OCI-LY3 (cell line): Measurements from ENCODE around the gene NOPCHAP1.
A peak's percentile ranks its signal among the peaks of the same experiment; 100 is the strongest.

Experiments
- H2AFZ ChIP-seq: fragments of 200-600, 300-600 bp; shearing (Covaris generic); 2 replicates; pipeline ENCODE4 v1.6.0; 2014; ENCODE audit warnings: antibody characterized with exemption, low read depth, low read length
- H3K27ac ChIP-seq: fragments of 200-600, 300-600 bp; sonication (generic); 2 replicates; pipeline ENCODE4 v1.5.1; 2014; ENCODE audit warnings: mild to moderate bottlenecking, low read length, moderate library complexity, mixed read lengths
- H3K27me3 ChIP-seq: fragments of 200-600, 300-600 bp; sonication (generic); 2 replicates; pipeline ENCODE4 v1.6.1; 2014; ENCODE audit warnings: low read depth, low read length, mixed read lengths
- H3K36me3 ChIP-seq: fragments of 200-600, 300-600 bp; sonication (generic); replicated peaks from 2 replicates; pipeline ENCODE3; 2014; ENCODE audit warnings: low read depth, low read length, mixed read lengths
- H3K4me1 ChIP-seq: fragments of 300-600, 200-600 bp; sonication (generic); 2 replicates; pipeline ENCODE4 v1.6.1; 2014; ENCODE audit warnings: low read length, mixed read lengths
- H3K4me2 ChIP-seq: fragments of 200-600, 300-600 bp; sonication (generic); 2 replicates; pipeline ENCODE4 v1.6.1; 2014; ENCODE audit warnings: low read length, mixed read lengths
- H3K4me3 ChIP-seq: fragments of 300-600, 200-600 bp; sonication (generic); 2 replicates; pipeline ENCODE4 v1.5.1; 2014; ENCODE audit warnings: antibody characterized with exemption, mild to moderate bottlenecking, low read length, moderate library complexity
- H3K79me2 ChIP-seq: fragments of 300-600, 200-600 bp; shearing (Covaris generic); 2 replicates; pipeline ENCODE4 v1.6.1; 2014; ENCODE audit warnings: mild to moderate bottlenecking, low read length, mixed read lengths
- H3K9ac ChIP-seq: fragments of 300-600, 200-600 bp; shearing (Covaris generic); 2 replicates; pipeline ENCODE4 v1.6.0; 2014; ENCODE audit warnings: mild to moderate bottlenecking, low read length, moderate library complexity
- H3K9me3 ChIP-seq: fragments of 200-600, 300-600 bp; shearing (Covaris generic); 2 replicates; pipeline ENCODE4 v1.6.1; 2014; ENCODE audit warnings: low read length, mixed read lengths; ENCODE audit not compliant: insufficient read depth
- H4K20me1 ChIP-seq: fragments of 200-600, 300-600 bp; sonication (generic); 2 replicates; pipeline ENCODE4 v1.6.1; 2016; ENCODE audit warnings: low read length, mixed read lengths; ENCODE audit not compliant: insufficient read depth
- EZH2phosphoT487 ChIP-seq: fragments of 200-600 bp; shearing (Covaris generic); IDR thresholded peaks from 2 replicates; pipeline ENCODE4 v1.6.1; 2018; ENCODE audit warnings: antibody characterized with exemption, mixed run types, low read depth
- TF ChIP-seq, protein P1 (sequence below): fragments of 200-600, 300-600 bp; sonication (generic); IDR thresholded peaks from 2 replicates; pipeline ENCODE4 v1.5.1; 2014; ENCODE audit warnings: antibody characterized with exemption, low read length, low read depth

The NOPCHAP1 gene

DNA sequence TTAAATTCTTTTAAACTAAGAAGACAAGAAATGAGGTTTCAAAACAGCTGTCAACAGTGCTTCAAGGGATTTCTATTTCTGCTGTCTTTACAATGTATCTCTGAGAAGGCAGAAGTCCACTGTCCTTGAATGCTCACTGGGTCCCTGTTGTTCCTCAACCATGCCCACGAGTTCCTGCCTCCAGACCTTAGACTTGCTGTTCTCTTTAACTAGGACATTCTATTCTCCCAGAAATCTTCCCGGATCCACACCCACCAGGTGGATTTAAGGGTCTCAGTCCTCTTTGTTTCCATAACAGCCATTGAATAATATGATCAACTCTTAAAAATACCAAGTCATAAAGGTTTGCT, 21.3 kb upstream of the NOPCHAP1 start:
- Histone ChIP-seq H4K20me1 (no peaks in the 10 kb centered on the region), H3K4me3 (no peak overlapping the region), H3K4me1 (peaks cover 39% of the 10 kb centered on the region), H3K27ac (no peak overlapping the region), H3K79me2 (no peaks in the 10 kb centered on the region), H3K36me3 (peaks cover 10% of the 10 kb centered on the region), H2AFZ (no peak overlapping the region), H3K9ac (no peak overlapping the region), H3K27me3 (0 out of 2 replicates have a peak, but pooled peaks cover 10% of the 10 kb centered on the region), H3K4me2 (no peak overlapping the region), H3K9me3 (peaks cover 9% of the 10 kb centered on the region; the same call in 1 of the 2 replicates)
- TF ChIP-seq EZH2phosphoT487 = no peak
- TF ChIP-seq, protein P1, sequence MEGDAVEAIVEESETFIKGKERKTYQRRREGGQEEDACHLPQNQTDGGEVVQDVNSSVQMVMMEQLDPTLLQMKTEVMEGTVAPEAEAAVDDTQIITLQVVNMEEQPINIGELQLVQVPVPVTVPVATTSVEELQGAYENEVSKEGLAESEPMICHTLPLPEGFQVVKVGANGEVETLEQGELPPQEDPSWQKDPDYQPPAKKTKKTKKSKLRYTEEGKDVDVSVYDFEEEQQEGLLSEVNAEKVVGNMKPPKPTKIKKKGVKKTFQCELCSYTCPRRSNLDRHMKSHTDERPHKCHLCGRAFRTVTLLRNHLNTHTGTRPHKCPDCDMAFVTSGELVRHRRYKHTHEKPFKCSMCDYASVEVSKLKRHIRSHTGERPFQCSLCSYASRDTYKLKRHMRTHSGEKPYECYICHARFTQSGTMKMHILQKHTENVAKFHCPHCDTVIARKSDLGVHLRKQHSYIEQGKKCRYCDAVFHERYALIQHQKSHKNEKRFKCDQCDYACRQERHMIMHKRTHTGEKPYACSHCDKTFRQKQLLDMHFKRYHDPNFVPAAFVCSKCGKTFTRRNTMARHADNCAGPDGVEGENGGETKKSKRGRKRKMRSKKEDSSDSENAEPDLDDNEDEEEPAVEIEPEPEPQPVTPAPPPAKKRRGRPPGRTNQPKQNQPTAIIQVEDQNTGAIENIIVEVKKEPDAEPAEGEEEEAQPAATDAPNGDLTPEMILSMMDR = no peak

DNA sequence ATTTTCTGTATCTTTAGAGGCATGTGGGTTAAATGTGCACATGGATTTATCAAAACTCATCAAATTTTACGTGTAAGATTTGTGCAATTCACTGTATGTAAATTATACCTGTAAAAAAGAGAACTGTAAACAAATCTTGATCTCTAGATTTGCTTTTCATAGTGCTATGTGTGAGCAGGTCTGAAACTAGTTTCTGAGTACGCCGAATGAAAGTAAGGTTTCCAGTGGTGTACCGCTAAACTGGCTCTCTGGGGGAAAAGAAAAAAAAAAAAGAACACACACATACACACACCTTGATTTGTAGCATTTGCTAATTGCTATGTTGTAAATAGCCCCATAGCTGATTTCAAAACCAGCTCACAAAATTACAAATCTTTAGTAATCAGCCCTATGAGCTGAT, 19.4 kb upstream of the NOPCHAP1 start:
- peak overlapping the region; percentile 45 for H3K4me2 ChIP-seq
- no peaks in the 10 kb centered on the region for H3K79me2 ChIP-seq
- H3K4me3 ChIP-seq = peak overlapping the region; percentile 2
- H3K9ac ChIP-seq = no peak overlapping the region
- H3K27me3 ChIP-seq = 0 out of 2 replicates have a peak, but pooled peaks cover 10% of the 10 kb centered on the region
- H2AFZ ChIP-seq = no peak overlapping the region
- no peaks in the 10 kb centered on the region for H4K20me1 ChIP-seq
- TF ChIP-seq EZH2phosphoT487 = no peak
- TF ChIP-seq, protein P1 = no peak
- peaks cover 10% of the 10 kb centered on the region for H3K36me3 ChIP-seq
- peaks cover 44% of the 10 kb centered on the region for H3K4me1 ChIP-seq
- H3K27ac ChIP-seq = peak overlapping the region; percentile 4; the same call in 1 of the 2 replicates
- H3K9me3 ChIP-seq = peaks cover 9% of the 10 kb centered on the region; the same call in 1 of the 2 replicates

DNA sequence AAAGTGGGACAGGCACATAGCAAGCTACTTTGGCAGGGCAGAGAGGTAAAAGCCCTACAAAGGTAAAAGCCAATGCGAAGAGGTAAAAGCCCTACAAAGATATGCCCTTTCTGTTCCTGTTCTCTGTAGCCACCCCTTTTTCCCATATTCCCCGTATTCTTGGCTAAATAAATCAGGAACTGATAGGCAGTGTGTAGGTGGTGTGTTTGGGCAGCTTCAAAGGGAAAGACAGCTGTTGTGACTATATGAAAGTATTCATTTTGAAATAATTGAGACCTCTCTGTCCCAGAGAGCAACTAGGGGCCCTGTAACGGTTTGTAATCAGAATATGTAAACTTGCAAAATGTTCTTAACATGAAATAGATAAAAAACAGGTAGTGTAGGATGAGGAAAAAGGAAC, 16.8 kb upstream of the NOPCHAP1 start:
- TF ChIP-seq EZH2phosphoT487 = no peak
- TF ChIP-seq, protein P1 = no peak
- Histone ChIP-seq H3K27ac (peak overlapping the region; percentile 47), H3K79me2 (no peaks in the 10 kb centered on the region), H3K4me1 (peaks cover 52% of the 10 kb centered on the region), H3K9ac (peak overlapping the region; percentile 7; the same call in 1 of the 2 replicates), H2AFZ (0 out of 2 replicates have a peak overlapping the region, but pooled peaks have one; percentile 23), H3K9me3 (peaks cover 9% of the 10 kb centered on the region; the same call in 1 of the 2 replicates), H3K36me3 (peaks cover 10% of the 10 kb centered on the region), H4K20me1 (no peaks in the 10 kb centered on the region), H3K4me3 (0 out of 2 replicates have a peak overlapping the region, but pooled peaks have one; percentile 4), H3K4me2 (peak overlapping the region; percentile 60), H3K27me3 (0 out of 2 replicates have a peak, but pooled peaks cover 10% of the 10 kb centered on the region)

DNA sequence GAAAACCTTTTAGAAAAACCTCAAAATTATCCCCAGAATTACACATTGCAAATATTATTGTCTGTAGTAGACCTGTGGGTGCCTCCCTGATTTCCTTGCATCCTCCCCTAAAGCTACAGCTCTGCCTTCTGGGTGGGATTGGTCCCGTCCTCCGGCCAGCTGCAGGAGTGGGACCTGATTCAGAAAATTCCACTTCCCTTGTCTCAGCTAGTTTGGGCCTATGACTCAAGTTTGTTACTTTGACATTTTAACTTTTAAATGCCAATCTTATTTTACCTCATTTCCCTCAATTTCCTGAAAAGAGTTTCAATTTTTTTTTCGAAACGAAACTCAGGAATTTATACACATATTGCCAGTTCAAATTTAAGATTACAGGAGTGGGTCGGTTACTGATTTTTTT, 14.8 kb upstream of the NOPCHAP1 start:
- Histone ChIP-seq H3K27me3 (no peaks in the 10 kb centered on the region), H3K27ac (no peak overlapping the region), H2AFZ (no peak overlapping the region), H3K79me2 (no peaks in the 10 kb centered on the region), H3K9ac (no peak overlapping the region), H3K9me3 (no peaks in the 10 kb centered on the region), H3K36me3 (peaks cover under 1% of the 10 kb centered on the region), H4K20me1 (no peaks in the 10 kb centered on the region), H3K4me2 (no peak overlapping the region), H3K4me1 (peaks cover 61% of the 10 kb centered on the region), H3K4me3 (no peak overlapping the region)
- no peak for TF ChIP-seq EZH2phosphoT487
- TF ChIP-seq, protein P1 = no peak
